Measurements from ENCODE around the gene PKD1L1.
"Not testable (repeated sequence)": the region's sequence is repeated elsewhere in the genome, so short reads cannot be mapped to it uniquely, and the experiment has no call there.

- TF ChIP-seq CTCF, POLR2A (IDR thresholded peaks at IDR 0.05): not testable (repeated sequence)
Observed at GRCh38 chr7:47989607-47990400, 41.5 kb upstream of the PKD1L1 start.
